HL-60 (cell line): ENCODE results near the gene PRPF18.

Experiments used
- DNase-seq, 2 experiments: peaks; one replicate each; pipeline ENCODE4 v3.0.0-alpha.2; 2010 to 2020; ENCODE audit warnings: low read depth in 1 of 2, low spot score in 1 of 2
- H3K27ac ChIP-seq: fragments of 250-450 bp; sonication (Bioruptor Pico); replicated peaks from 2 replicates; pipeline ENCODE4 v1.5.1; 2020; ENCODE audit warnings: mild to moderate bottlenecking, moderate library complexity
- H3K27me3 ChIP-seq: fragments of 250-450 bp; sonication (Bioruptor Pico); 2 replicates; pipeline ENCODE4 v1.5.1; 2021; ENCODE audit warnings: mild to moderate bottlenecking, moderate library complexity; ENCODE audit not compliant: insufficient read depth, poor library complexity, severe bottlenecking
- H3K4me3 ChIP-seq: replicated peaks from 2 replicates; pipeline ENCODE4 v1.5.1; 2011; ENCODE audit warnings: mild to moderate bottlenecking, control low read depth, low read length; ENCODE audit not compliant: insufficient read depth
- GABPA ChIP-seq: IDR thresholded peaks from 2 replicates; pipeline ENCODE4 v1.6.1; 2012; ENCODE audit warnings: low read depth
- POLR2AphosphoS5 ChIP-seq: IDR thresholded peaks from 2 replicates; pipeline ENCODE4 v1.6.1; 2012; ENCODE audit warnings: low read depth
- SPI1 ChIP-seq: IDR thresholded peaks from 2 replicates; pipeline ENCODE4 v1.6.1; 2012; ENCODE audit warnings: low read depth, mild to moderate bottlenecking, borderline replicate concordance
- TF ChIP-seq, protein P1 (sequence below): IDR thresholded peaks from 2 replicates; pipeline ENCODE4 v1.6.1; 2012; ENCODE audit warnings: low read depth; ENCODE audit not compliant: insufficient replicate concordance
- TF ChIP-seq, protein P2 (sequence below): IDR thresholded peaks from one replicate; pipeline ENCODE4 v1.5.1; 2011; ENCODE audit warnings: low read length, control low read depth, inconsistent platforms; ENCODE audit not compliant: insufficient read depth

PRPF18 gene

GRCh38 chr10:13674645-13675588 is 88.2 kb downstream of the PRPF18 start:
- Histone ChIP-seq H3K27ac (no peak overlapping the region), H3K27me3 (no peaks in the 10 kb centered on the region), H3K4me3 (no peak overlapping the region)
- no peak for DNase-seq
- TF ChIP-seq POLR2AphosphoS5: no peak
- TF ChIP-seq SPI1: no peak
- TF ChIP-seq, protein P1, sequence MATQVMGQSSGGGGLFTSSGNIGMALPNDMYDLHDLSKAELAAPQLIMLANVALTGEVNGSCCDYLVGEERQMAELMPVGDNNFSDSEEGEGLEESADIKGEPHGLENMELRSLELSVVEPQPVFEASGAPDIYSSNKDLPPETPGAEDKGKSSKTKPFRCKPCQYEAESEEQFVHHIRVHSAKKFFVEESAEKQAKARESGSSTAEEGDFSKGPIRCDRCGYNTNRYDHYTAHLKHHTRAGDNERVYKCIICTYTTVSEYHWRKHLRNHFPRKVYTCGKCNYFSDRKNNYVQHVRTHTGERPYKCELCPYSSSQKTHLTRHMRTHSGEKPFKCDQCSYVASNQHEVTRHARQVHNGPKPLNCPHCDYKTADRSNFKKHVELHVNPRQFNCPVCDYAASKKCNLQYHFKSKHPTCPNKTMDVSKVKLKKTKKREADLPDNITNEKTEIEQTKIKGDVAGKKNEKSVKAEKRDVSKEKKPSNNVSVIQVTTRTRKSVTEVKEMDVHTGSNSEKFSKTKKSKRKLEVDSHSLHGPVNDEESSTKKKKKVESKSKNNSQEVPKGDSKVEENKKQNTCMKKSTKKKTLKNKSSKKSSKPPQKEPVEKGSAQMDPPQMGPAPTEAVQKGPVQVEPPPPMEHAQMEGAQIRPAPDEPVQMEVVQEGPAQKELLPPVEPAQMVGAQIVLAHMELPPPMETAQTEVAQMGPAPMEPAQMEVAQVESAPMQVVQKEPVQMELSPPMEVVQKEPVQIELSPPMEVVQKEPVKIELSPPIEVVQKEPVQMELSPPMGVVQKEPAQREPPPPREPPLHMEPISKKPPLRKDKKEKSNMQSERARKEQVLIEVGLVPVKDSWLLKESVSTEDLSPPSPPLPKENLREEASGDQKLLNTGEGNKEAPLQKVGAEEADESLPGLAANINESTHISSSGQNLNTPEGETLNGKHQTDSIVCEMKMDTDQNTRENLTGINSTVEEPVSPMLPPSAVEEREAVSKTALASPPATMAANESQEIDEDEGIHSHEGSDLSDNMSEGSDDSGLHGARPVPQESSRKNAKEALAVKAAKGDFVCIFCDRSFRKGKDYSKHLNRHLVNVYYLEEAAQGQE: no peak
- no peak for TF ChIP-seq GABPA
- TF ChIP-seq, protein P2, sequence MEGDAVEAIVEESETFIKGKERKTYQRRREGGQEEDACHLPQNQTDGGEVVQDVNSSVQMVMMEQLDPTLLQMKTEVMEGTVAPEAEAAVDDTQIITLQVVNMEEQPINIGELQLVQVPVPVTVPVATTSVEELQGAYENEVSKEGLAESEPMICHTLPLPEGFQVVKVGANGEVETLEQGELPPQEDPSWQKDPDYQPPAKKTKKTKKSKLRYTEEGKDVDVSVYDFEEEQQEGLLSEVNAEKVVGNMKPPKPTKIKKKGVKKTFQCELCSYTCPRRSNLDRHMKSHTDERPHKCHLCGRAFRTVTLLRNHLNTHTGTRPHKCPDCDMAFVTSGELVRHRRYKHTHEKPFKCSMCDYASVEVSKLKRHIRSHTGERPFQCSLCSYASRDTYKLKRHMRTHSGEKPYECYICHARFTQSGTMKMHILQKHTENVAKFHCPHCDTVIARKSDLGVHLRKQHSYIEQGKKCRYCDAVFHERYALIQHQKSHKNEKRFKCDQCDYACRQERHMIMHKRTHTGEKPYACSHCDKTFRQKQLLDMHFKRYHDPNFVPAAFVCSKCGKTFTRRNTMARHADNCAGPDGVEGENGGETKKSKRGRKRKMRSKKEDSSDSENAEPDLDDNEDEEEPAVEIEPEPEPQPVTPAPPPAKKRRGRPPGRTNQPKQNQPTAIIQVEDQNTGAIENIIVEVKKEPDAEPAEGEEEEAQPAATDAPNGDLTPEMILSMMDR: no peak

DNA sequence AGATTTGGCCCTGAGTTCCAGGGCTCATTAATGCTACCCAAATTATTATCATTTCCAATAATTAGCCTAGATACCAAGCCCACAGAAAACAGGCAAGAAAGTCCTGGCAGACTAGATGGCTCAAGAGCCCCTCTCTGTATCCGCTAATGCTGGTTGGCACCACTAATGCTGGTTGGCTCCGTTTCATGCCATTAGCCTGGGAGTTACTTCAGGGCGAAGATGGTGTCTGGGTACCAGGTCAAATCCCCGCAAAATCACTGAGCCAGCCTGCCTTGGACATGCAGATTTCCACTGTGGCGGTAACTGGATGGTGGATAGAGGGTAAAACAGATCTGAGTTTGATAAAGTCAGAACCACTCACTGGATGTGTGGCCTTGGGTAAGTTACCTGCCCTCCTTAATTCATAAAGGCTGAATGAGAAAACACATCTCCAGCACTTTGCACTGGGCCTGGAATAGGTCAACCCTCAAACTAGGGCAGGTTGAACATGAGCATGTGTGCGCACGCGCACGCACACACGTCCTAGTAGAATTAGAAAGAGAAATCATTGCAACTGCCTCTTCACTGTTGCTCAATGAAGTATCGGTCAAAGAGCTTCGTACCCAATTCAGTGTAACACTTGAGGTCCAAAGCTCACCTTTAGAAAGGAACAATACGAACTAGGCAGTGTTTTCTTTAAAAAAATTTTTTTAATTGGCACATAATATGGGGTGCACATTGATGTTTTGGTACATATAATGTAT is 91.5 kb downstream of the PRPF18 start:
- DNase-seq: no peak
- no peak overlapping the region for H3K4me3 ChIP-seq
- no peak overlapping the region for H3K27ac ChIP-seq
- H3K27me3 ChIP-seq: no peaks in the 10 kb centered on the region
- no peak for TF ChIP-seq GABPA
- no peak for TF ChIP-seq SPI1
- no peak for TF ChIP-seq POLR2AphosphoS5
- TF ChIP-seq, protein P1: no peak
- TF ChIP-seq, protein P2: no peak
